HG02798 (cell line): ENCODE measurements around the gene KLHL25.
"Not testable (repeated sequence)": the region's sequence is repeated elsewhere in the genome, so short reads cannot be mapped to it uniquely, and the experiment has no call there.

Source experiments
- ATAC-seq: cut with Tn5 transposase; IDR thresholded peaks from one replicate; pipeline ENCODE4 v1.9.1; 2021; ENCODE audit warnings: mild to moderate bottlenecking; ENCODE audit not compliant: unreplicated experiment, poor library complexity

The KLHL25 gene

GRCh38 chr15:85794598-85795336, at the start of gene KLHL25:
Gene KLHL25, minus strand, starts transcription at chr15:85794925. Its CDS starts 25,115 bp downstream, at chr15:85769810.
- ATAC-seq: peak; percentile 99

GRCh38 chr15:85840802-85841152, 46.1 kb upstream of the KLHL25 start:
- ATAC-seq: no peak

- peak; percentile 97 for ATAC-seq
Observed at GRCh38 chr15:85840079-85840801, 45.5 kb upstream of the KLHL25 start.

GRCh38 chr15:85839643-85840042, 44.9 kb upstream of the KLHL25 start:
- ATAC-seq: no peak

GRCh38 chr15:85838655-85839054, 43.9 kb upstream of the KLHL25 start:
- ATAC-seq: no peak

GRCh38 chr15:85837881-85838280, 43.2 kb upstream of the KLHL25 start:
- no peak for ATAC-seq

- no peak for ATAC-seq
Observed at GRCh38 chr15:85837011-85837433, 42.3 kb upstream of the KLHL25 start.

GRCh38 chr15:85834651-85835050, 39.9 kb upstream of the KLHL25 start:
- no peak for ATAC-seq

GRCh38 chr15:85832394-85832793, 37.7 kb upstream of the KLHL25 start:
- ATAC-seq: no peak

GRCh38 chr15:85831415-85832113, 36.8 kb upstream of the KLHL25 start:
- ATAC-seq: no peak

GRCh38 chr15:85829754-85830153, 35.0 kb upstream of the KLHL25 start:
- not testable (repeated sequence) for ATAC-seq

- ATAC-seq: peak; percentile 53
Observed at GRCh38 chr15:85828874-85829273, 34.1 kb upstream of the KLHL25 start.

GRCh38 chr15:85828126-85828525, 33.4 kb upstream of the KLHL25 start:
- no peak for ATAC-seq

- no peak for ATAC-seq
Observed at GRCh38 chr15:85826756-85827515, 32.2 kb upstream of the KLHL25 start.

- no peak for ATAC-seq
Observed at GRCh38 chr15:85825719-85826118, 31.0 kb upstream of the KLHL25 start.

- ATAC-seq: no peak
Observed at GRCh38 chr15:85825118-85825517, 30.4 kb upstream of the KLHL25 start.

GRCh38 chr15:85821545-85821944, 26.8 kb upstream of the KLHL25 start:
- ATAC-seq: no peak

- no peak for ATAC-seq
Observed at GRCh38 chr15:85819938-85820337, 25.2 kb upstream of the KLHL25 start.

GRCh38 chr15:85813234-85813633, 18.5 kb upstream of the KLHL25 start:
- ATAC-seq: no peak

GRCh38 chr15:85810075-85810474, 15.3 kb upstream of the KLHL25 start:
- no peak for ATAC-seq
